ENCODE data around the gene AIP. TPM values are rescaled to one million over a fixed set of nuclear protein-coding genes. Genes with fewer than 3 reads are reported as not detected.

The AIP gene
- total RNA-seq, 2 experiments from 2014 or later = 115 to 117 TPM

DNA sequence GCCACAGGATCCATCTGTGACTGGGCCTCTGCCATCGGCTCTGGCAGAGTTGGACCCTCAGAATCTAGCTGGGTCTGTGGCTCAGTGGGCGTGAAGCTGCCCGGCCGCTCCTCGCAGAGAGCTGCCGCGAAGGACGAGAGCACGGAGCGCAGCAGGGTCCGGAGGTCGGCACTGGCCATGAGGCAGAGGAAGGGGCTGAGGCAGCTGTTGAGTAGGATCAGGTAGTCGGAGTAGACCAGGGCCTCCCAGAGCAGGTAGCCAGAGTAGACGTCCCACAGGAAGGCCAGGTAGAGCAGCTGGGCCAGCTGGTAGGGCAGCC is 31.2 kb upstream of the AIP start:
- intact Hi-C loops (cut with DNase I, micrococcal nuclease) = no loop called here
- ATAC-seq (ENCODE audit: poor library complexity) (no peak), DNase-seq (no peak)
- H3K4me3 Mint-ChIP-seq = no peak overlapping the region
- Histone ChIP-seq H3K4me3 (ENCODE audit: low read length) (no peak overlapping the region), H3K36me3 (ENCODE audit: insufficient read depth, low read length) (no peaks in the 10 kb centered on the region), H3K27me3 (ENCODE audit: control insufficient read depth in 1 of 2, insufficient read depth in 2 of 2, low read length in 2 of 2) (no peaks in the 10 kb centered on the region), H3K27ac (ENCODE audit: low read depth in 1 of 2, low read length in 2 of 2) (no peak overlapping the region), H3K4me1 (ENCODE audit: insufficient read depth, low read length) (peaks cover 56% of the 10 kb centered on the region), H3K9me3 (ENCODE audit: control insufficient read depth in 1 of 2, insufficient read depth in 1 of 2, low read length in 2 of 2) (no peaks in the 10 kb centered on the region)
- H3K4me1 Mint-ChIP-seq (ENCODE audit: low read depth) = peaks cover 29% of the 10 kb centered on the region
- no peaks in the 10 kb centered on the region for H3K36me3 Mint-ChIP-seq (ENCODE audit: low read depth)
- H3K27me3 Mint-ChIP-seq = no peaks in the 10 kb centered on the region
- TF ChIP-seq, protein P1, sequence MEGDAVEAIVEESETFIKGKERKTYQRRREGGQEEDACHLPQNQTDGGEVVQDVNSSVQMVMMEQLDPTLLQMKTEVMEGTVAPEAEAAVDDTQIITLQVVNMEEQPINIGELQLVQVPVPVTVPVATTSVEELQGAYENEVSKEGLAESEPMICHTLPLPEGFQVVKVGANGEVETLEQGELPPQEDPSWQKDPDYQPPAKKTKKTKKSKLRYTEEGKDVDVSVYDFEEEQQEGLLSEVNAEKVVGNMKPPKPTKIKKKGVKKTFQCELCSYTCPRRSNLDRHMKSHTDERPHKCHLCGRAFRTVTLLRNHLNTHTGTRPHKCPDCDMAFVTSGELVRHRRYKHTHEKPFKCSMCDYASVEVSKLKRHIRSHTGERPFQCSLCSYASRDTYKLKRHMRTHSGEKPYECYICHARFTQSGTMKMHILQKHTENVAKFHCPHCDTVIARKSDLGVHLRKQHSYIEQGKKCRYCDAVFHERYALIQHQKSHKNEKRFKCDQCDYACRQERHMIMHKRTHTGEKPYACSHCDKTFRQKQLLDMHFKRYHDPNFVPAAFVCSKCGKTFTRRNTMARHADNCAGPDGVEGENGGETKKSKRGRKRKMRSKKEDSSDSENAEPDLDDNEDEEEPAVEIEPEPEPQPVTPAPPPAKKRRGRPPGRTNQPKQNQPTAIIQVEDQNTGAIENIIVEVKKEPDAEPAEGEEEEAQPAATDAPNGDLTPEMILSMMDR (IDR thresholded peaks at IDR 0.05) = no peak
- H3K9me3 Mint-ChIP-seq = no peaks in the 10 kb centered on the region
- CTCF ChIA-PET = interaction anchor here (1.7 kb wide), 1 partner anchor 17 kb away, joined by 3 read pairs; no protein-coding TSS in a partner anchor
- no peak overlapping the region for H3K27ac Mint-ChIP-seq
- POLR2A ChIA-PET = interaction anchor here (1.0 to 16.8 kb wide), 4 partner anchors 10 to 50 kb away, joined by 3 to 110 read pairs (median 5); partner anchors contain the start of genes PPP1CA and PTPRCAP

DNA sequence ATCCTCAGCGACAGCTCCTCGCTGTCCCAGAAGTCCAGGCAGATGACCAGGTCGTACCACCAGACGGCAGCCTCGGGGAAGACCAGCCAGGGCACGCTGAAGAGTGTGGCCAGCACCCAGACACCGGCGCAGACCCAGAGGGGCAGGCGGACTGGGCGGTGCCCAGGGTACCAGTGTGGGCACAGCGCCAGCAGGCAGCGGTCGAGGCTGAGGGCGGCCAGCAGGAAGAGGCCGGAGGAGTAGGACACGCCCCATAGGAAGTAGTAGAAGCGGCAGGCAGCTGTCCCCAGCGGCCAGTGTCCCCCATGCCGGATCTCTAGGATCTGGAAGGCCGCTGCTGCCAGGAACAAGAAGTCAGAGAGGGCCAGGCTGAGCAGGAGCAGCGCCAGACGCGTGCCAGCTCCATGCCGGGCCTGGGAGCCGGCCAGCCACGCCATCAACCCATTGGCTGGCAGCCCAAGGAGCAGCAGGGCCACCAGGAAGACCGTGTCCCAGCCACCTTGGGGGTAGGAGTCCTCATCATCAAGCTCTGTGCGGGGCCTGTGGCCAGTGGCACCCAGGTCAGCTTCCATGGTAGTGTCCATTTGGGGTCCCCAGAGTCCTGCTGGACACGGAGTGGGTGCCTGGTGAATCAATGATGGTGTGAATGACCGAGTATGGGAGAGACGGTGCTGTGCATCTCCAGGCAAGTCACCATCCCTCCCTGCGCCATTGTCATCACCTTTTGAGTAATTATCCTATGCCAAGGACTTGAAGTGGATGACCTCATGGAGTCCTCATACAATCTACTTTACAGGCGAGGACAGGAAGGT is 30.5 kb upstream of the AIP start, which contains the start of gene GPR152:
Gene GPR152 (minus strand): TSS at position 589 of the 812 bp plus-strand sequence. CDS start 5 bp downstream, at position 584.
- peaks cover 24% of the 10 kb centered on the region for H3K4me1 Mint-ChIP-seq (ENCODE audit: low read depth)
- H3K4me1 ChIP-seq (ENCODE audit: insufficient read depth, low read length) = peaks cover 48% of the 10 kb centered on the region
- no peak within 1 kb of the TSS for H3K27ac Mint-ChIP-seq

DNA sequence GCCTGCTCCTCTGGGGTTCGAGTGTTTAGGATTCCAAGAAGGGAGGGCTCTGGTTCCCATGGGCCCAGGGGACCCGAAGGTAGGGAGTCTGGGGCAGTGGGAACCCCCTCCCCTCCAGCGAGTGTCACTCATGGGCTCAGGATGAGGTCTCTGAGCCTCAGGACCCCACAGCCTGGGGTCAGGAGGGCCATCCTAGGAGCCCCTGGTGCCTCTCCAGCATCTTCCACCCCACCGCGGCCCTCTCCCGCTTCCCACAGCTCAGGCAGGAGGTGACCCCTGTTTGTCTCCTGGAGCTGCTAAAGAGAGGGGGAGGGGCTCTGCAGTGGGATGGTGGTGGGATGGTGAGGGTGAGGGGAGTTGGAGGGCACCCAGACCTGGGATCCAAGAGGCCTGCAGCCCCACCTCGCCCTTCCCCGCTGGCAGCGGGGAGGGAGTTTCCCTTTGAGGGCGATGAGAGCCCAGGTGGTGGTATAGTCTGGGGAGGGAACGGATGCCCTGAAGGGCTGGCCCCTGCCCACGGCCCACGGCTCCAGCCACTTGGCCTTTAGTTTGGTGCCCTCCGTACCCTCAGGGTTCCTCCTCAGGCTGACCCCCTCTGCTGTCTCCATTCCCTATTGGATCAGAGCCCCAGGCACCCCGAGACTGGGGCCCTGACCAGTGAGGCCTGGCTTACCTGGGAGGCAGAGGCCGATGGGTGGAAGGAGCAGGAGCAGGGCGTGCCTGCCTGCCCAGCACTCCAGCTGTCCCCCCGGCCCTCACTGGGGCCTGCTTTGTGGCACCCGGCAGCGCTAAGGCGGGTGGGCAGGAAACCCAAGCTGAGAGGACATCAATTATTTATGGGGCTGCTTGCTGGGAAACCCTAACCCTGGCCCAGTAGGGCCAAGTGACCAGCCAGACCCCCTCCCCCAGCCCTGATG is 28.8 kb upstream of the AIP start:
- Histone ChIP-seq H3K4me1 (ENCODE audit: insufficient read depth, low read length) (peaks cover 33% of the 10 kb centered on the region), H3K4me3 (ENCODE audit: low read length) (no peak overlapping the region), H3K27me3 (ENCODE audit: control insufficient read depth in 1 of 2, insufficient read depth in 2 of 2, low read length in 2 of 2) (no peaks in the 10 kb centered on the region), H3K27ac (ENCODE audit: low read depth in 1 of 2, low read length in 2 of 2) (no peak overlapping the region), H3K36me3 (ENCODE audit: insufficient read depth, low read length) (no peaks in the 10 kb centered on the region), H3K9me3 (ENCODE audit: control insufficient read depth in 1 of 2, insufficient read depth in 1 of 2, low read length in 2 of 2) (no peaks in the 10 kb centered on the region)
- DNase-seq (no peak), ATAC-seq (ENCODE audit: poor library complexity) (no peak)
- intact Hi-C loops (cut with DNase I, micrococcal nuclease) = no loop called here
- Mint-ChIP-seq H3K36me3 (ENCODE audit: low read depth) (no peaks in the 10 kb centered on the region), H3K4me3 (no peak overlapping the region), H3K27ac (no peak overlapping the region), H3K27me3 (no peaks in the 10 kb centered on the region), H3K9me3 (no peaks in the 10 kb centered on the region), H3K4me1 (ENCODE audit: low read depth) (peaks cover 12% of the 10 kb centered on the region)
- CTCF ChIA-PET = no interaction called here
- POLR2A ChIA-PET = interaction anchor here (0.9 to 16.8 kb wide), 2 partner anchors 15 to 43 kb away, joined by 4 to 110 read pairs; partner anchors contain the start of gene PTPRCAP
- TF ChIP-seq, protein P1 (IDR thresholded peaks at IDR 0.05) = no peak

More for the DNA sequence above, 30.5 kb upstream of the AIP start, which contains the start of gene GPR152:
- Mint-ChIP-seq H3K27me3 (no peaks in the 10 kb centered on the region), H3K36me3 (ENCODE audit: low read depth) (no peaks in the 10 kb centered on the region), H3K4me3 (no peak within 1 kb of the TSS), H3K9me3 (no peaks in the 10 kb centered on the region)
- TF ChIP-seq, protein P1 (IDR thresholded peaks at IDR 0.05) = no peak
- POLR2A ChIA-PET = interaction anchor here (1.2 to 16.8 kb wide), 3 partner anchors 14 to 51 kb away, joined by 4 to 110 read pairs (median 6); partner anchors contain the start of genes PPP1CA and PTPRCAP
- H3K9me3 ChIP-seq (ENCODE audit: control insufficient read depth in 1 of 2, insufficient read depth in 1 of 2, low read length in 2 of 2) = no peaks in the 10 kb centered on the region
- no peak within 1 kb of the TSS for H3K4me3 ChIP-seq (ENCODE audit: low read length)
- CTCF ChIA-PET = no interaction called here
- peak in 1 of 14 experiments; percentile 12 for DNase-seq
- ATAC-seq (ENCODE audit: poor library complexity) = no peak
- intact Hi-C loops (cut with DNase I, micrococcal nuclease) = no loop called here
- H3K27me3 ChIP-seq (ENCODE audit: control insufficient read depth in 1 of 2, insufficient read depth in 2 of 2, low read length in 2 of 2) = no peaks in the 10 kb centered on the region
- no peak within 1 kb of the TSS for H3K27ac ChIP-seq (ENCODE audit: low read depth in 1 of 2, low read length in 2 of 2)
- no peaks in the 10 kb centered on the region for H3K36me3 ChIP-seq (ENCODE audit: insufficient read depth, low read length)
